Kidney epithelial cell (primary cell): ENCODE measurements around the gene CTAG2. TPM values are rescaled to one million over a fixed set of nuclear protein-coding genes. Genes with fewer than 3 reads are reported as not detected.
"Not testable (repeated sequence)": the region's sequence is repeated elsewhere in the genome, so short reads cannot be mapped to it uniquely, and the experiment has no call there.

Experiments used
- DNase-seq: peaks from one replicate; pipeline ENCODE4 v3.0.0-alpha.2; 2010; ENCODE audit warnings: low read depth
- H3K27me3 ChIP-seq: 2 replicates; pipeline ENCODE4 v1.6.0; 2011; ENCODE audit warnings: low read length; ENCODE audit not compliant: control insufficient read depth, insufficient read depth
- H3K36me3 ChIP-seq: 2 replicates; pipeline ENCODE4 v1.5.1; 2011; ENCODE audit warnings: low read length; ENCODE audit not compliant: control insufficient read depth, insufficient read depth
- H3K4me3 ChIP-seq: 2 replicates; pipeline ENCODE4 v1.5.1; 2011; ENCODE audit warnings: low read depth, mild to moderate bottlenecking, control low read depth, low read length
- total RNA-seq: library from RNA; depleted of rRNA; stranded (reverse); fragments of >200 nt; gene quantifications from 2 replicates; pipeline ENCODE4 v1.2.3, GENCODE V29; 2015
- TF ChIP-seq, protein P1 (sequence below): IDR thresholded peaks from 2 replicates; pipeline ENCODE4 v1.5.1; 2011; ENCODE audit warnings: mild to moderate bottlenecking, moderate library complexity, low read length, control low read depth, inconsistent platforms; ENCODE audit not compliant: insufficient read depth, poor library complexity, severe bottlenecking

The CTAG2 gene
- total RNA-seq, 1 donor from 2014 or later, result not detected

GRCh38 chrX:154652311-154653047, 900 bp downstream of the CTAG2 start:
- Histone ChIP-seq H3K36me3 (no peaks in the 10 kb centered on the region), H3K27me3 (no peaks in the 10 kb centered on the region), H3K4me3 (no peak overlapping the region)
- TF ChIP-seq, protein P1, sequence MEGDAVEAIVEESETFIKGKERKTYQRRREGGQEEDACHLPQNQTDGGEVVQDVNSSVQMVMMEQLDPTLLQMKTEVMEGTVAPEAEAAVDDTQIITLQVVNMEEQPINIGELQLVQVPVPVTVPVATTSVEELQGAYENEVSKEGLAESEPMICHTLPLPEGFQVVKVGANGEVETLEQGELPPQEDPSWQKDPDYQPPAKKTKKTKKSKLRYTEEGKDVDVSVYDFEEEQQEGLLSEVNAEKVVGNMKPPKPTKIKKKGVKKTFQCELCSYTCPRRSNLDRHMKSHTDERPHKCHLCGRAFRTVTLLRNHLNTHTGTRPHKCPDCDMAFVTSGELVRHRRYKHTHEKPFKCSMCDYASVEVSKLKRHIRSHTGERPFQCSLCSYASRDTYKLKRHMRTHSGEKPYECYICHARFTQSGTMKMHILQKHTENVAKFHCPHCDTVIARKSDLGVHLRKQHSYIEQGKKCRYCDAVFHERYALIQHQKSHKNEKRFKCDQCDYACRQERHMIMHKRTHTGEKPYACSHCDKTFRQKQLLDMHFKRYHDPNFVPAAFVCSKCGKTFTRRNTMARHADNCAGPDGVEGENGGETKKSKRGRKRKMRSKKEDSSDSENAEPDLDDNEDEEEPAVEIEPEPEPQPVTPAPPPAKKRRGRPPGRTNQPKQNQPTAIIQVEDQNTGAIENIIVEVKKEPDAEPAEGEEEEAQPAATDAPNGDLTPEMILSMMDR, result no peak
- no peak for DNase-seq

GRCh38 chrX:154650221-154650510, 3.2 kb downstream of the CTAG2 start:
- Histone ChIP-seq H3K36me3 (no peaks in the 10 kb centered on the region), H3K4me3 (no peak overlapping the region), H3K27me3 (no peaks in the 10 kb centered on the region)
- no peak for DNase-seq
- TF ChIP-seq, protein P1, result no peak

GRCh38 chrX:154649503-154650220, 3.7 kb downstream of the CTAG2 start:
- H3K36me3 ChIP-seq, result no peaks in the 10 kb centered on the region
- no peak overlapping the region for H3K4me3 ChIP-seq
- no peaks in the 10 kb centered on the region for H3K27me3 ChIP-seq
- DNase-seq, result no peak
- TF ChIP-seq, protein P1, result no peak

- no peaks in the 10 kb centered on the region for H3K36me3 ChIP-seq
- TF ChIP-seq, protein P1, result no peak
- no peak for DNase-seq
- H3K4me3 ChIP-seq, result no peak overlapping the region
- no peaks in the 10 kb centered on the region for H3K27me3 ChIP-seq
Measured at GRCh38 chrX:154648931-154649330, 4.4 kb downstream of the CTAG2 start.

DNA sequence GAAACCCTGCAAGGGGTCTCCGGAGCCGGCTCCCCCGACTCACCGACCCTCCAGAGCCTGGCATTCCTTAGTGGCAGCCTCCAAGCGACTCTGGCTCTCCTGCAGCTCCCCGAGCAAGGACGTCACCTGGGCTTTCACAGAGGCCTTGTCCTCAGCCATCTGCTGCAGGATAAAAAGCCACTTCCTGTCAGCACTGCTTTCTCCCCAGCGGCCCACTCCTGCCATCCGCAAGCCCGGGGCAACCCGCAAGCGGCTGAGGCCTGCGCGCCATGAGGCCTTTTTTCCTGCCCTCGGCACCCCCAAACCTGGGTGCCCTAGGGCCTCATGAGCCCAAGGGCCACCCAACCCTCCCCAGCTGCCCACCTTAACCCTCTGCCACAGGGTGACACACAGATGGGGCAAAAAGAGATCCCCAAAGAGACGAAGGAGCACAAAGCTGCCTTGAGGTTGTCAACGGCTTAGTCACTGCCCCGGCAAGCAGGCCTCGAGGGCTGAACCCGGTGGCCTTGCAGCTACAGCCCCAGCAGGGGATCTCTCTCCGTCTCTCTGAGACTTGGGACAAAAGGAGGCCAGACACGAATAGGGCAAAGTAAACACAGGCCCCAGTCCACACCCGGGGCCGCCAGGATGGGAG, 7.5 kb downstream of the CTAG2 start:
- not testable (repeated sequence) for H3K4me3 ChIP-seq, H3K36me3 ChIP-seq, DNase-seq, H3K27me3 ChIP-seq

DNA sequence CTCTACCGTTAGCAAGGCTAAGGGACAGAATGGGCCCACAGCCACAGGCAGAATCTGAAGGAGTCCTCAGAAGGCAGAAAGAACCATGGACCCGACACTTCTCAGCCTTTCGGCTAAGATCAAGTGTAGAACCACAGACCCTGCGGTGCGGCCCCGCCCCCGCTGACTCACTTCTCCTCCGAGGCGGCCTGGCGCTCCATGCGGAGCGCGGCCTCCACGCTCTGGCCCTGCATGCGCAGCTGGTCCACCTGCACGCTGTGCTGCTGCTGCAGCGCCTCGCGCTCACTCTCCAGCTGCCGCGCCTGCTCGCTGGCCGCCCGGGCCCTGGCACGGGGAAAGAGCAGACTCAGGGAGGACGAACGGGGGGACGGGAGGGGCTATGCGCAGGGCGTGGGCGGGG, 9.7 kb downstream of the CTAG2 start:
- not testable (repeated sequence) for H3K36me3 ChIP-seq, DNase-seq, H3K4me3 ChIP-seq, H3K27me3 ChIP-seq

GRCh38 chrX:154641740-154642139, 11.6 kb downstream of the CTAG2 start:
- H3K27me3 ChIP-seq, DNase-seq, H3K4me3 ChIP-seq, H3K36me3 ChIP-seq: not testable (repeated sequence)

- DNase-seq, H3K4me3 ChIP-seq, H3K36me3 ChIP-seq, H3K27me3 ChIP-seq: not testable (repeated sequence)
Measured at GRCh38 chrX:154633661-154634060, 19.7 kb downstream of the CTAG2 start.

- DNase-seq, H3K4me3 ChIP-seq, H3K36me3 ChIP-seq, H3K27me3 ChIP-seq: not testable (repeated sequence)
Measured at GRCh38 chrX:154630949-154631348, 22.4 kb downstream of the CTAG2 start.

DNA sequence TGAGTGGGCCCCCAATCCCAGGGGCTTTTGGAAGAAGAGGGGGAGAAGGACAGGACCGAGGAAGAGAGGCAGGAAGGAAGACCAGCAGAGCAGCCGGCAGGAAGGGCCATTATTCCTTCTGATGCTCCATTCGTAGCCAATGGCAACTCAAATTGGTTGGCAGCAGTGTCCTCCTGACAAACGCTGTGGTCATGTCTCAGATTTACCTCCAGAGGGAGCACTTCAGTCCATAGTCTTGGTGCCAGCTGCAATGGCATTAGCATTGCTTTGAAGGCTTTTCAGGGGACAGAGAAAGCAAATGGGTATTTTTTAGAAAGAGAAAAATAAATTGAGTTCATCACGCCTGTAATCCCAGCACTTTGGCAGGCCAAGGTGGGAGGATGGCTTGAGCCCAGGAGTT, 24.4 kb downstream of the CTAG2 start:
- not testable (repeated sequence) for H3K36me3 ChIP-seq, H3K4me3 ChIP-seq, H3K27me3 ChIP-seq, DNase-seq
